ENCODE measurements around the gene FOXN1.
"Not testable (repeated sequence)": the region's sequence is repeated elsewhere in the genome, so short reads cannot be mapped to it uniquely, and the experiment has no call there.

Gene FOXN1

GRCh38 chr17:28505986-28506665 is at the start of gene FOXN1:
Gene FOXN1 (plus strand): TSS chr17:28506348. CDS start chr17:28523970, 17,622 bp downstream.
- no peak for DNase-seq (ENCODE audit: low spot score)

- DNase-seq (ENCODE audit: low spot score) = no peak
Measured at GRCh38 chr17:28457890-28458289, 48.3 kb upstream of the FOXN1 start.

GRCh38 chr17:28458881-28459280 is 47.3 kb upstream of the FOXN1 start:
- not testable (repeated sequence) for DNase-seq (ENCODE audit: low spot score)

- no peak for DNase-seq (ENCODE audit: low spot score)
Measured at GRCh38 chr17:28460901-28461300, 45.2 kb upstream of the FOXN1 start.

GRCh38 chr17:28466001-28466400 is 40.1 kb upstream of the FOXN1 start:
- DNase-seq (ENCODE audit: low spot score) = no peak

GRCh38 chr17:28466521-28467048 is 39.6 kb upstream of the FOXN1 start:
- DNase-seq (ENCODE audit: low spot score) = no peak

- no peak for DNase-seq (ENCODE audit: low spot score)
Measured at GRCh38 chr17:28467456-28468025, 38.6 kb upstream of the FOXN1 start.

- not testable (repeated sequence) for DNase-seq (ENCODE audit: low spot score)
Measured at GRCh38 chr17:28468033-28468735, 38.0 kb upstream of the FOXN1 start.

- no peak for DNase-seq (ENCODE audit: low spot score)
Measured at GRCh38 chr17:28468781-28469180, 37.4 kb upstream of the FOXN1 start.

- DNase-seq (ENCODE audit: low spot score) = no peak
Measured at GRCh38 chr17:28469376-28469775, 36.8 kb upstream of the FOXN1 start.

- no peak for DNase-seq (ENCODE audit: low spot score)
Measured at GRCh38 chr17:28470266-28470913, 35.8 kb upstream of the FOXN1 start.

- no peak for DNase-seq (ENCODE audit: low spot score)
Measured at GRCh38 chr17:28470914-28471366, 35.2 kb upstream of the FOXN1 start.

- DNase-seq (ENCODE audit: low spot score) = no peak
Measured at GRCh38 chr17:28471531-28472342, 34.4 kb upstream of the FOXN1 start.

- DNase-seq (ENCODE audit: low spot score) = no peak
Measured at GRCh38 chr17:28472871-28473497, 33.2 kb upstream of the FOXN1 start.

GRCh38 chr17:28473542-28473941 is 32.6 kb upstream of the FOXN1 start, which contains the start of gene SLC13A2:
Gene SLC13A2 (plus strand): TSS chr17:28473644. CDS start chr17:28473713, 69 bp downstream.
- no peak for DNase-seq (ENCODE audit: low spot score)

GRCh38 chr17:28474111-28474531 is 32.0 kb upstream of the FOXN1 start:
- DNase-seq (ENCODE audit: low spot score) = no peak

- DNase-seq (ENCODE audit: low spot score) = no peak
Measured at GRCh38 chr17:28475151-28475900, 30.8 kb upstream of the FOXN1 start.

- no peak for DNase-seq (ENCODE audit: low spot score)
Measured at GRCh38 chr17:28476076-28476865, 29.9 kb upstream of the FOXN1 start.

GRCh38 chr17:28477928-28478327 is 28.2 kb upstream of the FOXN1 start:
- DNase-seq (ENCODE audit: low spot score) = no peak

Measured in LoVo (cell line).